GM18502 (cell line): ENCODE measurements around the gene ZNF385D.

Experiments
- ATAC-seq: cut with Tn5 transposase; IDR thresholded peaks from one replicate; pipeline ENCODE4 v1.9.1; 2021; ENCODE audit warnings: mild to moderate bottlenecking; ENCODE audit not compliant: unreplicated experiment, poor library complexity

ZNF385D gene

GRCh38 chr3:21618695-21619094, 132.3 kb downstream of the ZNF385D start:
- no peak for ATAC-seq

- ATAC-seq: no peak
These were observed 137.5 kb downstream of the ZNF385D start for GRCh38 chr3:21613372-21614070.

GRCh38 chr3:21601178-21601577, 149.8 kb downstream of the ZNF385D start:
- no peak for ATAC-seq

GRCh38 chr3:21599890-21600289, 151.1 kb downstream of the ZNF385D start:
- ATAC-seq: no peak

GRCh38 chr3:21592828-21593227, 158.2 kb downstream of the ZNF385D start:
- ATAC-seq: no peak

GRCh38 chr3:21587894-21588293, 163.1 kb downstream of the ZNF385D start:
- ATAC-seq: no peak

- ATAC-seq: no peak
These were observed 165.7 kb downstream of the ZNF385D start for GRCh38 chr3:21585216-21585740.

GRCh38 chr3:21573291-21573690, 177.7 kb downstream of the ZNF385D start:
- no peak for ATAC-seq

- no peak for ATAC-seq
These were observed 186.5 kb downstream of the ZNF385D start for GRCh38 chr3:21564531-21564930.

- no peak for ATAC-seq
These were observed 188.8 kb downstream of the ZNF385D start for GRCh38 chr3:21562243-21562642.

GRCh38 chr3:21561472-21561871, 189.5 kb downstream of the ZNF385D start:
- no peak for ATAC-seq

- ATAC-seq: no peak
These were observed 200.0 kb downstream of the ZNF385D start for GRCh38 chr3:21551019-21551418.

GRCh38 chr3:21544076-21544462, 206.9 kb downstream of the ZNF385D start:
- ATAC-seq: no peak

- no peak for ATAC-seq
These were observed 207.5 kb downstream of the ZNF385D start for GRCh38 chr3:21543380-21544075.

GRCh38 chr3:21542656-21543379, 208.2 kb downstream of the ZNF385D start:
- no peak for ATAC-seq

GRCh38 chr3:21540265-21540664, 210.7 kb downstream of the ZNF385D start:
- no peak for ATAC-seq

- no peak for ATAC-seq
These were observed 216.5 kb downstream of the ZNF385D start for GRCh38 chr3:21534462-21534861.

GRCh38 chr3:21533002-21533401, 218.0 kb downstream of the ZNF385D start:
- ATAC-seq: no peak

- no peak for ATAC-seq
These were observed 219.1 kb downstream of the ZNF385D start for GRCh38 chr3:21531909-21532308.

GRCh38 chr3:21528291-21528995, 222.6 kb downstream of the ZNF385D start:
- ATAC-seq: no peak
